ENCODE measurements around the gene SMIM10L2A. TPM values are rescaled to one million over a fixed set of nuclear protein-coding genes. Genes with fewer than 3 reads are reported as not detected.

SMIM10L2A gene
- total RNA-seq (2013), result 0.48 TPM
- not detected for polyA plus RNA-seq
- 0.08 TPM in 1 of 2 replicates, not detected in the other for polyA minus RNA-seq
- 0 to 1.4 (median 0.04) reads per million in 11 experiments for total RNA-seq

- peaks cover 0 to 6% (median 4%) of the 10 kb centered on the region in 7 donors for H3K9me3 Mint-ChIP-seq
- H3K4me3 Mint-ChIP-seq, result peak within 1 kb of the TSS; percentile 65 to 78
- WGBS (ENCODE audit: insufficient coverage), result 2% methylated on average over 66 of the region's 100 CpGs
- Histone ChIP-seq H3K36me3 (replicated peaks in 1 of 2; ENCODE audit: control insufficient read depth in 1 of 2, insufficient read depth in 2 of 2, low read length in 2 of 2) (no peaks in the 10 kb centered on the region), H3K79me2 (ENCODE audit: insufficient read depth, low read length) (no peaks in the 10 kb centered on the region), H3K9ac (ENCODE audit: insufficient read depth, low read length, poor library complexity, severe bottlenecking) (peak within 1 kb of the TSS; percentile 4), H3K4me1 (ENCODE audit: control insufficient read depth in 1 of 2, insufficient read depth in 2 of 2, low read length in 2 of 2) (peaks cover 4 to 8% of the 10 kb centered on the region in 2 donors), H3K4me2 (replicated peaks; ENCODE audit: extremely low read depth, low read length, poor library complexity, severe bottlenecking) (peak within 1 kb of the TSS; percentile 52), H4K20me1 (ENCODE audit: insufficient read depth, low read length) (no peaks in the 10 kb centered on the region), H3K9me3 (replicated peaks in 1 of 2; ENCODE audit: control insufficient read depth in 1 of 2, insufficient read depth in 1 of 2, low read length in 2 of 2) (no peaks in the 10 kb centered on the region), H3K27me3 (ENCODE audit: control insufficient read depth in 2 of 2, insufficient read depth in 2 of 2, low read length in 2 of 2) (peaks cover 0 to 22% of the 10 kb centered on the region in 2 donors), H3K27ac (ENCODE audit: low read depth in 1 of 2, low read length in 2 of 2) (no peak within 1 kb of the TSS), H3K4me3 (replicated peaks in 1 of 3; ENCODE audit: low read depth in 2 of 3, low read length in 3 of 3) (peak within 1 kb of the TSS; percentile 4 to 61 (median 10)), H2AFZ (ENCODE audit: insufficient read depth, low read depth, low read length, poor library complexity, severe bottlenecking) (peak within 1 kb of the TSS; percentile 59)
- no peak within 1 kb of the TSS for H3K27ac Mint-ChIP-seq
- H3K36me3 Mint-ChIP-seq, result no peaks in the 10 kb centered on the region
- intact Hi-C loops (cut with micrococcal nuclease), result no loop called here
- peaks cover 17 to 43% (median 24%) of the 10 kb centered on the region in 3 donors for H3K27me3 Mint-ChIP-seq (ENCODE audit: low read depth in 3 of 3)
- H3K4me1 Mint-ChIP-seq, result peaks cover 5% of the 10 kb centered on the region
- DNase-seq, result no peak
- no peak for TF ChIP-seq CTCF (IDR thresholded peaks at IDR 0.05)
Observed at GRCh38 chrX:135421932-135422809, at the start of gene SMIM10L2A. TSS of gene SMIM10L2A (plus strand) at chrX:135421944. CDS start at chrX:135422132, 188 bp downstream.

GRCh38 chrX:135373357-135373756, 48.4 kb upstream of the SMIM10L2A start:
- H3K4me1 ChIP-seq (ENCODE audit: control insufficient read depth in 1 of 2, insufficient read depth in 2 of 2, low read length in 2 of 2), result no peaks in the 10 kb centered on the region
- DNase-seq, result no peak
- no peak overlapping the region for H3K4me3 ChIP-seq (replicated peaks in 1 of 3; ENCODE audit: low read depth in 2 of 3, low read length in 3 of 3)
- TF ChIP-seq CTCF (IDR thresholded peaks at IDR 0.05), result no peak
- Mint-ChIP-seq H3K36me3 (no peaks in the 10 kb centered on the region), H3K4me3 (no peak overlapping the region), H3K9me3 (peaks cover 0 to 7% (median 4%) of the 10 kb centered on the region in 7 donors), H3K27ac (no peak overlapping the region), H3K4me1 (no peaks in the 10 kb centered on the region), H3K27me3 (ENCODE audit: low read depth in 3 of 3) (no peaks in the 10 kb centered on the region)
- H3K79me2 ChIP-seq (ENCODE audit: insufficient read depth, low read length), result no peaks in the 10 kb centered on the region
- intact Hi-C loops (cut with micrococcal nuclease), result no loop called here
- no peak overlapping the region for H3K9ac ChIP-seq (ENCODE audit: insufficient read depth, low read length, poor library complexity, severe bottlenecking)
- WGBS (ENCODE audit: insufficient coverage), result 60% methylated on average over 1 of the region's 7 CpGs
- no peak overlapping the region for H3K4me2 ChIP-seq (replicated peaks; ENCODE audit: extremely low read depth, low read length, poor library complexity, severe bottlenecking)
- no peaks in the 10 kb centered on the region for H4K20me1 ChIP-seq (ENCODE audit: insufficient read depth, low read length)
- H3K27me3 ChIP-seq (ENCODE audit: control insufficient read depth in 2 of 2, insufficient read depth in 2 of 2, low read length in 2 of 2), result no peaks in the 10 kb centered on the region
- H3K9me3 ChIP-seq (replicated peaks in 1 of 2; ENCODE audit: control insufficient read depth in 1 of 2, insufficient read depth in 1 of 2, low read length in 2 of 2), result peaks cover 2 to 3% of the 10 kb centered on the region in 2 donors
- no peaks in the 10 kb centered on the region for H3K36me3 ChIP-seq (replicated peaks in 1 of 2; ENCODE audit: control insufficient read depth in 1 of 2, insufficient read depth in 2 of 2, low read length in 2 of 2)
- H2AFZ ChIP-seq (ENCODE audit: insufficient read depth, low read depth, low read length, poor library complexity, severe bottlenecking), result no peak overlapping the region
- no peak overlapping the region for H3K27ac ChIP-seq (ENCODE audit: low read depth in 1 of 2, low read length in 2 of 2)
